Peyer's patch (tissue), 4 donors: ENCODE data around the gene ERC2.

Experiments
- POLR2A ChIP-seq, 2 donors: fragments of 450-650 bp; IDR thresholded peaks; one replicate each; pipeline ENCODE4 v1.5.1; 2017; ENCODE audit warnings: antibody characterized with exemption in 2 of 2, mild to moderate bottlenecking in 2 of 2, moderate library complexity in 2 of 2
- TF ChIP-seq, protein P1 (sequence below), 6 experiments: fragments of 450-650 bp in 4 of 6; fragments of 200-600 bp in 2 of 6; sonication (generic) in 1 of 6; IDR thresholded peaks; one replicate each; pipeline ENCODE4 v1.5.1; 2017 to 2019; ENCODE audit warnings: antibody characterized with exemption in 6 of 6, mild to moderate bottlenecking in 3 of 6, moderate library complexity in 1 of 6

- TF ChIP-seq, protein P1, sequence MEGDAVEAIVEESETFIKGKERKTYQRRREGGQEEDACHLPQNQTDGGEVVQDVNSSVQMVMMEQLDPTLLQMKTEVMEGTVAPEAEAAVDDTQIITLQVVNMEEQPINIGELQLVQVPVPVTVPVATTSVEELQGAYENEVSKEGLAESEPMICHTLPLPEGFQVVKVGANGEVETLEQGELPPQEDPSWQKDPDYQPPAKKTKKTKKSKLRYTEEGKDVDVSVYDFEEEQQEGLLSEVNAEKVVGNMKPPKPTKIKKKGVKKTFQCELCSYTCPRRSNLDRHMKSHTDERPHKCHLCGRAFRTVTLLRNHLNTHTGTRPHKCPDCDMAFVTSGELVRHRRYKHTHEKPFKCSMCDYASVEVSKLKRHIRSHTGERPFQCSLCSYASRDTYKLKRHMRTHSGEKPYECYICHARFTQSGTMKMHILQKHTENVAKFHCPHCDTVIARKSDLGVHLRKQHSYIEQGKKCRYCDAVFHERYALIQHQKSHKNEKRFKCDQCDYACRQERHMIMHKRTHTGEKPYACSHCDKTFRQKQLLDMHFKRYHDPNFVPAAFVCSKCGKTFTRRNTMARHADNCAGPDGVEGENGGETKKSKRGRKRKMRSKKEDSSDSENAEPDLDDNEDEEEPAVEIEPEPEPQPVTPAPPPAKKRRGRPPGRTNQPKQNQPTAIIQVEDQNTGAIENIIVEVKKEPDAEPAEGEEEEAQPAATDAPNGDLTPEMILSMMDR (IDR thresholded peaks at IDR 0.05), result no peak
- TF ChIP-seq POLR2A (IDR thresholded peaks at IDR 0.05), result no peak
Measured at GRCh38 chr3:56467801-56468183, 475 bp downstream of the ERC2 start.
